ENCODE measurements around the gene EPS8L2. TPM values are rescaled to one million over a fixed set of nuclear protein-coding genes. Genes with fewer than 3 reads are reported as not detected.
"Not testable (repeated sequence)": the region's sequence is repeated elsewhere in the genome, so short reads cannot be mapped to it uniquely, and the experiment has no call there.

The EPS8L2 gene
- total RNA-seq, 1 experiment from 2014 or later, result 119 TPM

DNA sequence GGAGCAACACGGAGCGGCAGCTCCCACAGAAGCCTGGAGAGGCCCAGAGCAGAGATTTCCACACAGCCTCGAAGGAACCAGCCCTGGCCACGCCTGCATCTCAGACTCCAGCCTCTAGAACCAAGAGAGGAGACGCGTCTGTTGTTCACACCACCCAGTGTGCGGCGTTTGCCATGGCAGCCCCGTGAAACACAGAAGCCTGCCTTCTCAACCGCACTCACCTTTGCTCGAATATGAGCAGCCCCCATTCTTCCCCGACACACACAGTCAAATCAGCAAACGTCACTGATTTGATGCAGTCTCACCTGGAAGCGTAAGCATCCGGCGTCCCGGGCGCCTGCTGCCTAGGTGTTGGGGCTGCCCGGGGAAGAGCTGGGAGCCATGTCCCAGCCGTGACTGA lies 27.0 kb downstream of the EPS8L2 start:
- BruUV-seq (replicated peaks), result no TSS peak
- POLR2A ChIA-PET, result interaction anchor here (1.1 to 1.5 kb wide), 2 partner anchors 15 to 85 kb away, joined by 4 read pairs; partner anchors contain the start of gene TALDO1

DNA sequence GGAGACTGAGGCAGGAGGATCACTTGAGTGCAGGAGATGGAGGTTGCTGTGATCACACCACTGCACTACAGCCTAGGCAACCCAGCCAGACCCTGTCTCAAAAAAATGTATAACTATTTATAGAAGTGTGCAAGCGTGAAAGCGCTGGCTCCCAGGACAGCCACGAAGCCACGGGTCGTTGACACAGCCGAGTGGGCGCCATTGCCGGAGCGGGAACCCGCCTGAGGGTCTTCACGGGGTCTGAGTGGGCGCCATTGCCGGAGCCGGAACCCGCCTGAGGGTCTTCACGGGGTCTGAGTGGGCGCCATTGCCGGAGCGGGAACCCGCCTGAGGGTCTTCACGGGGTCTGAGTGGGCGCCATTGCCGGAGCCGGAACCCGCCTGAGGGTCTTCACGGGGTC lies 28.5 kb downstream of the EPS8L2 start:
- H3K27me3 Mint-ChIP-seq (ENCODE audit: insufficient read depth, unreplicated experiment); H3K36me3 Mint-ChIP-seq (ENCODE audit: insufficient read depth, unreplicated experiment); intact Hi-C loops (cut with micrococcal nuclease); H3K4me3 Mint-ChIP-seq (ENCODE audit: unreplicated experiment); DNase-seq (ENCODE audit: unreplicated experiment); H3K9me3 Mint-ChIP-seq (ENCODE audit: unreplicated experiment); H3K27ac Mint-ChIP-seq (ENCODE audit: low read depth, unreplicated experiment); POLR2A ChIA-PET; CTCF ChIA-PET; H3K4me1 Mint-ChIP-seq (ENCODE audit: insufficient read depth, unreplicated experiment); BruUV-seq (replicated peaks): not testable (repeated sequence)

More for the DNA sequence above, 27.0 kb downstream of the EPS8L2 start:
- intact Hi-C loops (cut with micrococcal nuclease), result no loop called here
- H3K27ac Mint-ChIP-seq (ENCODE audit: low read depth, unreplicated experiment), result no peak overlapping the region
- TF ChIP-seq, protein P1, sequence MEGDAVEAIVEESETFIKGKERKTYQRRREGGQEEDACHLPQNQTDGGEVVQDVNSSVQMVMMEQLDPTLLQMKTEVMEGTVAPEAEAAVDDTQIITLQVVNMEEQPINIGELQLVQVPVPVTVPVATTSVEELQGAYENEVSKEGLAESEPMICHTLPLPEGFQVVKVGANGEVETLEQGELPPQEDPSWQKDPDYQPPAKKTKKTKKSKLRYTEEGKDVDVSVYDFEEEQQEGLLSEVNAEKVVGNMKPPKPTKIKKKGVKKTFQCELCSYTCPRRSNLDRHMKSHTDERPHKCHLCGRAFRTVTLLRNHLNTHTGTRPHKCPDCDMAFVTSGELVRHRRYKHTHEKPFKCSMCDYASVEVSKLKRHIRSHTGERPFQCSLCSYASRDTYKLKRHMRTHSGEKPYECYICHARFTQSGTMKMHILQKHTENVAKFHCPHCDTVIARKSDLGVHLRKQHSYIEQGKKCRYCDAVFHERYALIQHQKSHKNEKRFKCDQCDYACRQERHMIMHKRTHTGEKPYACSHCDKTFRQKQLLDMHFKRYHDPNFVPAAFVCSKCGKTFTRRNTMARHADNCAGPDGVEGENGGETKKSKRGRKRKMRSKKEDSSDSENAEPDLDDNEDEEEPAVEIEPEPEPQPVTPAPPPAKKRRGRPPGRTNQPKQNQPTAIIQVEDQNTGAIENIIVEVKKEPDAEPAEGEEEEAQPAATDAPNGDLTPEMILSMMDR (IDR thresholded peaks at IDR 0.05; ENCODE audit: unreplicated experiment), result no peak
- DNase-seq (ENCODE audit: unreplicated experiment), result no peak
- peaks cover 5% of the 10 kb centered on the region for H3K4me1 Mint-ChIP-seq (ENCODE audit: insufficient read depth, unreplicated experiment)
- H3K9me3 Mint-ChIP-seq (ENCODE audit: unreplicated experiment), result no peaks in the 10 kb centered on the region
- no peaks in the 10 kb centered on the region for H3K27me3 Mint-ChIP-seq (ENCODE audit: insufficient read depth, unreplicated experiment)
- peaks cover 8% of the 10 kb centered on the region for H3K36me3 Mint-ChIP-seq (ENCODE audit: insufficient read depth, unreplicated experiment)
- H3K4me3 Mint-ChIP-seq (ENCODE audit: unreplicated experiment), result no peak overlapping the region
- CTCF ChIA-PET, result interaction anchor here (0.6 to 1.2 kb wide), 4 partner anchors 9 to 318 kb away, joined by 3 read pairs; no protein-coding TSS in a partner anchor

GRCh38 chr11:737366-737765 lies 31.3 kb downstream of the EPS8L2 start:
- intact Hi-C loops (cut with micrococcal nuclease), result no loop called here
- no peak overlapping the region for H3K4me3 Mint-ChIP-seq (ENCODE audit: unreplicated experiment)
- no peak overlapping the region for H3K27ac Mint-ChIP-seq (ENCODE audit: low read depth, unreplicated experiment)
- CTCF ChIA-PET, result interaction anchor here (1.0 to 1.2 kb wide), 2 partner anchors 11 kb away, joined by 3 to 4 read pairs; no protein-coding TSS in a partner anchor
- TF ChIP-seq, protein P1 (IDR thresholded peaks at IDR 0.05; ENCODE audit: unreplicated experiment), result no peak
- no TSS peak for BruUV-seq (replicated peaks)
- H3K4me1 Mint-ChIP-seq (ENCODE audit: insufficient read depth, unreplicated experiment), result no peaks in the 10 kb centered on the region
- POLR2A ChIA-PET, result interaction anchor here (2.4 kb wide), 1 partner anchor 26 kb away, joined by 10 read pairs; no protein-coding TSS in a partner anchor
- no peaks in the 10 kb centered on the region for H3K27me3 Mint-ChIP-seq (ENCODE audit: insufficient read depth, unreplicated experiment)
- DNase-seq (ENCODE audit: unreplicated experiment), result no peak
- H3K36me3 Mint-ChIP-seq (ENCODE audit: insufficient read depth, unreplicated experiment), result no peaks in the 10 kb centered on the region
- no peaks in the 10 kb centered on the region for H3K9me3 Mint-ChIP-seq (ENCODE audit: unreplicated experiment)

GRCh38 chr11:737899-738298 lies 31.9 kb downstream of the EPS8L2 start:
- DNase-seq (ENCODE audit: unreplicated experiment); H3K4me1 Mint-ChIP-seq (ENCODE audit: insufficient read depth, unreplicated experiment); H3K27ac Mint-ChIP-seq (ENCODE audit: low read depth, unreplicated experiment); H3K36me3 Mint-ChIP-seq (ENCODE audit: insufficient read depth, unreplicated experiment); H3K27me3 Mint-ChIP-seq (ENCODE audit: insufficient read depth, unreplicated experiment); intact Hi-C loops (cut with micrococcal nuclease); H3K4me3 Mint-ChIP-seq (ENCODE audit: unreplicated experiment); H3K9me3 Mint-ChIP-seq (ENCODE audit: unreplicated experiment); BruUV-seq (replicated peaks): not testable (repeated sequence)
- ChIA-PET CTCF (interaction anchor here (1.0 to 1.2 kb wide), 2 partner anchors 10 to 12 kb away, joined by 3 to 4 read pairs; no protein-coding TSS in a partner anchor), POLR2A (interaction anchor here (2.4 kb wide), 1 partner anchor 25 kb away, joined by 10 read pairs; no protein-coding TSS in a partner anchor)

GRCh38 chr11:742156-742546 lies 36.1 kb downstream of the EPS8L2 start:
- TF ChIP-seq, protein P1 (IDR thresholded peaks at IDR 0.05; ENCODE audit: unreplicated experiment), result no peak
- no peak overlapping the region for H3K27ac Mint-ChIP-seq (ENCODE audit: low read depth, unreplicated experiment)
- no peaks in the 10 kb centered on the region for H3K9me3 Mint-ChIP-seq (ENCODE audit: unreplicated experiment)
- intact Hi-C loops (cut with micrococcal nuclease), result no loop called here
- ChIA-PET POLR2A (no interaction called here), CTCF (interaction anchor here (1.1 kb wide), 1 partner anchor 9 kb away, joined by 3 read pairs; no protein-coding TSS in a partner anchor)
- peaks cover 4% of the 10 kb centered on the region for H3K4me1 Mint-ChIP-seq (ENCODE audit: insufficient read depth, unreplicated experiment)
- H3K36me3 Mint-ChIP-seq (ENCODE audit: insufficient read depth, unreplicated experiment), result no peaks in the 10 kb centered on the region
- H3K4me3 Mint-ChIP-seq (ENCODE audit: unreplicated experiment), result no peak overlapping the region
- no peaks in the 10 kb centered on the region for H3K27me3 Mint-ChIP-seq (ENCODE audit: insufficient read depth, unreplicated experiment)
- no peak for DNase-seq (ENCODE audit: unreplicated experiment)
- no TSS peak for BruUV-seq (replicated peaks)
